GM18498 (cell line): ENCODE measurements around the gene PROK2.
A peak's percentile ranks its signal among the peaks of the same experiment; 100 is the strongest.

Experiments
- ATAC-seq: cut with Tn5 transposase; IDR thresholded peaks from one replicate; pipeline ENCODE4 v1.9.1; 2021; ENCODE audit warnings: mild to moderate bottlenecking, moderate library complexity; ENCODE audit not compliant: unreplicated experiment

PROK2 gene

GRCh38 chr3:71751602-71752001 lies 33.3 kb downstream of the PROK2 start:
- no peak for ATAC-seq

DNA sequence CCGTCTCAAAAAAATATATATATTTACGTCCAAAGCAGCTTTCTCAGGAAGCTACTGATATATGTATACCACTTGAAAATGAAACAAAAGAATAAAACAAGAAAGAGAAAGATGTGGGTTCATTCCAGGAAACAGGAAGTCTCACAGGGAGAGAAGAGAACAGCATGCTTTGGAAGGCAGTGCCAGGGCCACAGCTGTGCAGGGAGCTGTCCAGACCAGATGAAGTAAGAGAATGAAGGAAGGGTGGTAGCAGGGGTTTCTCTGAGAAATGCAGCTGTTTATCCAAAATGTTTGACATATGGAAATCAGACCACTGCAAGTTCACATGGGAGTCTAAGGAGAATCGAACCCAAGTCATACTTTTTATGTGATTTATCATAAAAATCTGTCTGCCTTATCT lies 40.2 kb downstream of the PROK2 start:
- no peak for ATAC-seq

DNA sequence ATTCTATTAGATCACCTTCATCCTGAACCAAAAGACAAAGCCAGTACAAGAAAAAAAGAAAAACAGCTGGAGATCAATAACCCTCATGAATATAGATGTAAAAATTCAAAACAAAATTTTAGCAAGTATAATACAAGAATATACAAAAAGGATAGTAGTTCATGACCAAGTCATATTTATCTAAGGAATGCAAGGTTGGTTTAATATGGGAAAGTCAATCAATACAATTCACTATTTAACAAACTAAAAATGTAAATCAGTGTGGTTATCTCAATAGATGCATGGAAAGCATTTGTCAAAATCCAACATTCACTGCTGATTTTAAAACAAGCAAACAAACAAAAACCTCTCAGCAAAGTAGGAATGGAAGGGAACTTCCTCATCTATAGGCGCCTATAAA lies 42.3 kb downstream of the PROK2 start:
- ATAC-seq = no peak

DNA sequence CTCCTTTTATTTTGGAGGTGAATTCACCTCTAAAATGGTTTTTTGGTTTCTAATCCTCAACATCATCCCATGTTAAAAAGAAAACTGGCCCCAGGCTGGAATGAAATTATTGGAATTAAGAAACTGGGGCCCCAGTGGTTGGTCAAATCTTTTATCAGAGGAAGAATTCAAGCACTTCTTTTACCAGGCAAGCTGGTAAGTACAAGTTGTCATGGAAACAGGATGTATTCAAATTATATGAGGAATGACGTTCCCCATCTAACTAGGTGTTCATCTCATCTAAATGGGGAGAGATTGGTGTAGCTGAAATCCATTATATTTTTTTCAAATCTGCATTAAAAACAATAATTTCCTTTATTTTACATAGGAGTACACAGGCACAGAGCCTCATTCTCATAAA lies 50.1 kb downstream of the PROK2 start:
- ATAC-seq = no peak

- ATAC-seq = no peak
Observed at GRCh38 chr3:71733319-71733718, 51.6 kb downstream of the PROK2 start.

DNA sequence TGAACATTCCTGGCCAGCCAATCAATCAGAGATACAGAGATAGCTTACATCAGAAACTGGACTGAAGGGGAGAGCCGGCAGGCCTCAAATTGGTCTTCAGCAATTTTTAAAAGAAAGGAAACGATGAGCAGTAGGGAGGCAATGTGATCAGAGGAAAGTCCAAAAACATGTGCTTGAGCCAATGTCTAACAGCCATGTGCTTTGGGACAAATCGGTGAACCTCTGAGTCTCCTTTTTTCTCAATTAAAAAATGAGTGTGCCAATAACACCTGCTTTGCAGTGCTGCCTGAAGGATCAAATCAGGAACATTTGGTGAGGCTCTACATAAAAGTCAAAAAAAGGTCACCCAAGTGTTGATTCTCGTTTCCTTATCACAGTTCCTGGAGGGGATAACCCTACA lies 52.3 kb downstream of the PROK2 start:
- ATAC-seq = no peak

GRCh38 chr3:71728632-71729342 lies 56.2 kb downstream of the PROK2 start:
- no peak for ATAC-seq

GRCh38 chr3:71726146-71726545 lies 58.8 kb downstream of the PROK2 start:
- no peak for ATAC-seq

- ATAC-seq = peak; percentile 68
Observed at GRCh38 chr3:71725271-71725991, 59.5 kb downstream of the PROK2 start, which contains the start of gene EIF4E3. TSS of gene EIF4E3 (minus strand) at chr3:71725402. CDS start at chr3:71725367, 35 bp downstream.

DNA sequence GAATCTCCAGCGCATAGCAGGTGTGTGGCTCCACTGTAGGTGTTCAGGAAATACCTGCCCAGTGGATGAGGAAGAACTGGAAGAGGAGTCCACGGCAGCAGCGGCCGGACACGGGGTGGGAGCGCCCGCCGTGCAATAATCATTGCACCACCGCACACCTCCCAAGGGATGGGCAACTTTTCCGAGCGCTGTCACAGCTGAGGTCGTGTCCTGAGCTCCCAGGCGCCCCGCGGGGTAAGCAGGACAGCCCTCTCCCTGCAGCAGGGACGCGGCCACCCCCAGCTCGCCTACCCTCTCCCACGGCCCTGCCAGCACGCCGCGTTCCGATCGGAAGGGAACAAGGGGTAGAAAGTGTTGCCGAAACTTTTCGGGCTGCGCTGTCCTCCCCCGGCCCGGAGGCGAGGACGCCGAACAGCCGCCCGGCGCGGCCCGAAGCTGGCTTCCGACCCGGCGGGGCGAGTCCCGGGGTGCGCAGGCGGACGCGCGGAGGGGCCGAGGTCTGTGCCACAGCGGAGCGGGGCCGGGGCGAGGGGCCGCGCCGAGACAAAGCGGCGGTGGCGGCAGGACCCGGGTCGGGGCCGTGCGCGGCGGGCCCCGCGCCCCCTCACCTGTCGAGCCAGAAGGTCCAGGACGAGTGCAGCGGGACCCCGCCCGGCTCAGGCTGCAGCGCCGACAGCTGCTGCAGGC lies 60.2 kb downstream of the PROK2 start:
- ATAC-seq = peak; percentile 59

DNA sequence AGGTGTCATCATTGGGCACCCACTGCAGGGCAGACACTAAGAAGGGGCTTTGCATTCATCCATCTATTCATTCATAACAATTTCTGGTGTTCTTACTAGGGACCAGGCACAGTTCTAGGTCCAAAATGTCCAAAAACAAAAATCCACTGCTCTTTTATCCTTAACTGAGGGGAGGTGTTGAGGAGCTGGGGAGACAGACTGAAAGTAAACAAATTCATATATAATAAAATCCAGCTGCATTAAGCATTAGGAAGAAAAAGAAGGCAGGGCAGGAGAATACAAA lies 60.8 kb downstream of the PROK2 start:
- ATAC-seq = no peak

DNA sequence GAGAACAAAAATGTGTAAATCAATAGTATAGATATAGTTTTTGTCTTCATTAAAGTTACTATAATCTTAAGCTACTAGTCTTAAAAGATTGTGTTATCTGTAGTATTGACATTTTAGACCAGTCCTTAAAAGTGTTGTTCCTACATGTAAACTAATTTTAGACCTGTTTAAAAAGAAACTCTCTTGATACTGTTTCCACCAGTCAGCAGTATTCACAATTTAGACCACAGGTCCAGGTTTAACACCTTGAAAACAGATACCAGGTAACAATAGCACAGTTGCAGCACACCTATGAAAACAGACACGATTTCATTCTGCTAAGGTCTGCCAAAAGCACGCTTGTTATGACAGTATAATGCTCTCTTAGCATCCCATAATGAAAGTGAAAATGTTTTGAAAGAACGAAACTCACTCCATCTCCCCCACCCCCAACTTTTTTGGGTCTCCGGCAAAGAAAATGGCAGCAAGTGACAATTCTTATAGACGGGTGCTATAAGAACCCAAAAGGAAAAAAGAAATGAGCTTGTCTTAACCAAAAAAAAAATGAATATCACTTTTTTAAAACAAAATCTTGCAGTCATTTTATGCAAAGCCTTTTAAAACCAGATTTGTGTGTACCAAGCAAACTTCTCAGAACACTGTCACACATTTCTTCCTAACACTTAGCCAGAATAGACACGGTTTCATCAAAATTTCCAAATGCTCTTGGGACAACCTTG lies 61.3 kb downstream of the PROK2 start:
- no peak for ATAC-seq

DNA sequence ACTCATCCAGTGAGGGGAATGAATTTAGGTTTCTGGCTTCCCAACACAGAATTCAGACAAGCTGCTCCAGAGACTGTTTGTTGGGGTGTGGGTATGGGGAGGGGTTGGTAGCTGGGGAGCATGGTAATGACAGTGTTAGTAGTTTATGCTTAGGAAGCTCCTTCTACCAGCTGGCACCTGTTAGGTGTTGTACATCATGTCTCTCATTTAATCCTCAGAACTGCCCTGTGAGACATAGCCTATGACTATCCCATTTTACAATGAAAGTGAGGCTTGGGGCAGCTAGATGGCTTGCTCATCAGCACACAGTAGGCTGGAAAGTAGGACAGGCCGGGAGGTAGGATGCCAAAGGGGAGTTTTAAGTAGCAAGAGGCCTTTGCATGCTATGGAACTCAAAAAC lies 62.3 kb downstream of the PROK2 start:
- ATAC-seq = no peak
